Vagina (tissue), 2 donors: ENCODE measurements around the gene FASTK. TPM values are rescaled to one million over a fixed set of nuclear protein-coding genes. Genes with fewer than 3 reads are reported as not detected.

Source experiments
- DNase-seq, 2 donors: peaks; one replicate each; pipeline ENCODE4 v3.0.0-alpha.2; 2017; ENCODE audit errors: extremely low spot score in 2 of 2
- H3K27ac ChIP-seq: fragments of 200-600 bp; sonication (generic); one replicate; pipeline ENCODE4 v1.5.1; 2019
- H3K27me3 ChIP-seq: fragments of 200-600 bp; sonication (generic); one replicate; pipeline ENCODE4 v1.5.1; 2019
- H3K36me3 ChIP-seq, 2 donors: fragments of 200-600 bp; sonication (generic); one replicate each; pipeline ENCODE4 v1.5.1; 2017 to 2019
- H3K4me1 ChIP-seq: fragments of 200-600 bp; sonication (generic); one replicate; pipeline ENCODE4 v1.5.1; 2019
- H3K4me3 ChIP-seq, 2 donors: fragments of 200-600 bp; sonication (generic); 1 replicate in 1 of 2; 2 replicates in 1 of 2; pipeline ENCODE4 v1.5.1; 2016 to 2019
- H3K9me3 ChIP-seq: fragments of 200-600 bp; sonication (generic); one replicate; pipeline ENCODE4 v1.5.1; 2019
- POLR2A ChIP-seq, 2 donors: fragments of 450-650 bp; IDR thresholded peaks; one replicate each; pipeline ENCODE4 v1.6.1; 2017; ENCODE audit warnings: antibody characterized with exemption in 2 of 2, mild to moderate bottlenecking in 2 of 2, moderate library complexity in 2 of 2
- POLR2AphosphoS5 ChIP-seq, 2 donors: sonication (generic); formaldehyde crosslinking; IDR thresholded peaks; one replicate each; pipeline ENCODE4 v1.9.0; 2017; ENCODE audit warnings: antibody characterized with exemption in 2 of 2, mild to moderate bottlenecking in 2 of 2, low read depth in 1 of 2; ENCODE audit not compliant: insufficient read depth in 1 of 2
- intact Hi-C: fragments of 100-400 bp; cut with DNase I; formaldehyde crosslinking; loops from one replicate; pipeline ENCODE4 v1.15.1; 2023
- total RNA-seq: library from RNA; depleted of rRNA; stranded (reverse); fragments of >200 nt; gene quantifications from one replicate; pipeline ENCODE4 v1.2.3, GENCODE V29; 2016
- TF ChIP-seq, protein P1 (sequence below), 3 experiments: fragments of 450-650 bp in 2 of 3; fragments of 200-600 bp in 1 of 3; sonication (generic) in 1 of 3; IDR thresholded peaks; one replicate each; pipeline ENCODE4 v1.5.1; 2017 to 2019; ENCODE audit warnings: antibody characterized with exemption in 3 of 3, mild to moderate bottlenecking in 2 of 3, moderate library complexity in 2 of 3

The FASTK gene
- total RNA-seq, 1 donor from 2014 or later, result 60.2 TPM

GRCh38 chr7:151081170-151082101 lies 827 bp upstream of the FASTK start:
- intact Hi-C loops, result loop anchor here (2.0 kb wide), 1 partner anchor 53 kb away; the partner anchor contains the start of gene ABCB8
- Histone ChIP-seq H3K4me1 (peaks cover 65% of the 10 kb centered on the region), H3K27ac (peak overlapping the region; percentile 97), H3K36me3 (peaks cover 0 to 3% of the 10 kb centered on the region in 2 donors), H3K4me3 (peak overlapping the region; percentile 77 to 82), H3K9me3 (no peaks in the 10 kb centered on the region), H3K27me3 (no peaks in the 10 kb centered on the region)
- no peak for TF ChIP-seq POLR2AphosphoS5 (IDR thresholded peaks at IDR 0.05; ENCODE audit: insufficient read depth in 1 of 2, low read depth in 1 of 2)
- TF ChIP-seq, protein P1, sequence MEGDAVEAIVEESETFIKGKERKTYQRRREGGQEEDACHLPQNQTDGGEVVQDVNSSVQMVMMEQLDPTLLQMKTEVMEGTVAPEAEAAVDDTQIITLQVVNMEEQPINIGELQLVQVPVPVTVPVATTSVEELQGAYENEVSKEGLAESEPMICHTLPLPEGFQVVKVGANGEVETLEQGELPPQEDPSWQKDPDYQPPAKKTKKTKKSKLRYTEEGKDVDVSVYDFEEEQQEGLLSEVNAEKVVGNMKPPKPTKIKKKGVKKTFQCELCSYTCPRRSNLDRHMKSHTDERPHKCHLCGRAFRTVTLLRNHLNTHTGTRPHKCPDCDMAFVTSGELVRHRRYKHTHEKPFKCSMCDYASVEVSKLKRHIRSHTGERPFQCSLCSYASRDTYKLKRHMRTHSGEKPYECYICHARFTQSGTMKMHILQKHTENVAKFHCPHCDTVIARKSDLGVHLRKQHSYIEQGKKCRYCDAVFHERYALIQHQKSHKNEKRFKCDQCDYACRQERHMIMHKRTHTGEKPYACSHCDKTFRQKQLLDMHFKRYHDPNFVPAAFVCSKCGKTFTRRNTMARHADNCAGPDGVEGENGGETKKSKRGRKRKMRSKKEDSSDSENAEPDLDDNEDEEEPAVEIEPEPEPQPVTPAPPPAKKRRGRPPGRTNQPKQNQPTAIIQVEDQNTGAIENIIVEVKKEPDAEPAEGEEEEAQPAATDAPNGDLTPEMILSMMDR (IDR thresholded peaks at IDR 0.05), result no peak
- no peak for TF ChIP-seq POLR2A (IDR thresholded peaks at IDR 0.05)
- no peak for DNase-seq

DNA sequence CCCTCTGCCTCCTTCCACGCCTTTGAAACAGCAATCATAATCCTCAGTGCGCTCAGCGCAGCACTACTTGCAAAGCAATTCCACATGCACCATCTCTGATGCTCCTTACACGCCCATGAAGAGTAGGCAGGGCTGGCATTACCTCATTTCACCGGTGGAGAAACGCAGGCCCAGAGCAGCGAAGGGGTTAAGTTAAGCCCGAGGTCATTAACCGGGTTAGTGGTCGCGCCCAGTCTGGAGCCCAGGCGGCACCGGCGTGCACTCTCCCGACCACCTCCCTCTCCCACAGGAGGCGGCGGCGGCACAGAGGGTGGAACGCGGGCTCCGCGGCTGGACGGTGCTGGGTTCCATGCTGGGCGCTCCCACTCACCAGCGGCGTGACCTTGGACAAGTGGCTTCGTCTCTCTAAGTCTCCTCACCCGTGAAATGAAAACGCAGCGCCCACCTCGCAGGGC lies 515 bp downstream of the FASTK start:
- H3K4me3 ChIP-seq, result peak overlapping the region; percentile 77 to 82
- H3K4me1 ChIP-seq, result peaks cover 55% of the 10 kb centered on the region
- H3K27me3 ChIP-seq, result no peaks in the 10 kb centered on the region
- H3K27ac ChIP-seq, result peak overlapping the region; percentile 97
- H3K9me3 ChIP-seq, result no peaks in the 10 kb centered on the region
- TF ChIP-seq, protein P1 (IDR thresholded peaks at IDR 0.05), result no peak
- no peak for TF ChIP-seq POLR2AphosphoS5 (IDR thresholded peaks at IDR 0.05; ENCODE audit: insufficient read depth in 1 of 2, low read depth in 1 of 2)
- no peak for TF ChIP-seq POLR2A (IDR thresholded peaks at IDR 0.05)
- intact Hi-C loops, result no loop called here
- H3K36me3 ChIP-seq, result peaks cover 0 to 17% of the 10 kb centered on the region in 2 donors
- no peak for DNase-seq

GRCh38 chr7:151079199-151079910 lies 1.3 kb downstream of the FASTK start:
- TF ChIP-seq POLR2AphosphoS5 (IDR thresholded peaks at IDR 0.05; ENCODE audit: insufficient read depth in 1 of 2, low read depth in 1 of 2) (no peak), POLR2A (IDR thresholded peaks at IDR 0.05) (no peak)
- TF ChIP-seq, protein P1 (IDR thresholded peaks at IDR 0.05), result no peak
- Histone ChIP-seq H3K27ac (peak overlapping the region; percentile 97), H3K9me3 (no peaks in the 10 kb centered on the region), H3K27me3 (no peaks in the 10 kb centered on the region), H3K4me3 (peak overlapping the region; percentile 77 to 82), H3K36me3 (peaks cover 0 to 23% of the 10 kb centered on the region in 2 donors), H3K4me1 (peaks cover 53% of the 10 kb centered on the region)
- no peak for DNase-seq
- intact Hi-C loops, result no loop called here

DNA sequence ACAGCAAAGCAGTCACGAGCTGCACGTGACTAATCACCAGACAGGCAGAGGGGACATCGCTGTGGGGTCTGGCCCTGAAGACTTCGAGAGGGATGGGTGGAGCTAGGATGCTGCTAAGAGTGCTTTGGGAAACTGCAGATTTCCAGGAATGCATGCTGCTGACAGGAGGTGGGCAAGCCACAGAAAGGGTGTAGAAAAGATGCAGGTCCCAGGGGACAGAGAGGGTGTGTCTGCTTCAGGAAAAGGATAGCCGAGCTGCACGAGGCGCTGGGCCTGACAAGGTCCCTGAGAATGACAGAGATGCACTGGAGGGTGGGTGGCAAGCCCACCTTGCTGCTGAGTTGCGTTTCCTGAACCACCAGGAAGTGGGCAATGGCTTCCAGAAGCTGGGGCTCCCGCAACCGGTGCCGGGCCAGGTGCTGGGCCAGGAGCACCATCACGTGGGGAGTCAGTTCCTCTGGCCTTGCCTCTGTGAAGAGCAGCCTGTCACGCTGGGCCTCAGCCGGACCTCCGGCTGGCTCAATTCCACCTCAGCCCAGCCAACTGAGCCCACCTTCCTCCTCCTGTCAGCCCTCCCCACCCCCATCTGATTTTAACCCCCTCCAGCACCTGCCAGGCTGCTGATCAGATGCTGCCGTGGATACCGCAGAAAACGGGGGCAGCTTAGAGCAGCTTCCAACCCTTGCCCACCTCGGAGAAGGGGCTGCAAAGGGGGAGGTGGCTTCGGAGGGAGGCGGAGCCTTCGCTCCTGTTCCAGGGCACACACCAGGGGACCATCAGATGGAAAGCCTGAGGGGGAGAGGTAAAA lies 2.2 kb downstream of the FASTK start:
- H3K9me3 ChIP-seq, result no peaks in the 10 kb centered on the region
- H3K4me1 ChIP-seq, result peaks cover 49% of the 10 kb centered on the region
- no peak for DNase-seq
- peak overlapping the region; percentile 14 for H3K27ac ChIP-seq
- H3K4me3 ChIP-seq, result no peak overlapping the region
- peaks cover 0 to 32% of the 10 kb centered on the region in 2 donors for H3K36me3 ChIP-seq
- no peaks in the 10 kb centered on the region for H3K27me3 ChIP-seq
- no peak for TF ChIP-seq POLR2AphosphoS5 (IDR thresholded peaks at IDR 0.05; ENCODE audit: insufficient read depth in 1 of 2, low read depth in 1 of 2)
- intact Hi-C loops, result no loop called here
